ENCODE data around the gene STAC2.
"Not testable (repeated sequence)": the region's sequence is repeated elsewhere in the genome, so short reads cannot be mapped to it uniquely, and the experiment has no call there.

The STAC2 gene, protein sequence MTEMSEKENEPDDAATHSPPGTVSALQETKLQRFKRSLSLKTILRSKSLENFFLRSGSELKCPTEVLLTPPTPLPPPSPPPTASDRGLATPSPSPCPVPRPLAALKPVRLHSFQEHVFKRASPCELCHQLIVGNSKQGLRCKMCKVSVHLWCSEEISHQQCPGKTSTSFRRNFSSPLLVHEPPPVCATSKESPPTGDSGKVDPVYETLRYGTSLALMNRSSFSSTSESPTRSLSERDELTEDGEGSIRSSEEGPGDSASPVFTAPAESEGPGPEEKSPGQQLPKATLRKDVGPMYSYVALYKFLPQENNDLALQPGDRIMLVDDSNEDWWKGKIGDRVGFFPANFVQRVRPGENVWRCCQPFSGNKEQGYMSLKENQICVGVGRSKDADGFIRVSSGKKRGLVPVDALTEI

DNA sequence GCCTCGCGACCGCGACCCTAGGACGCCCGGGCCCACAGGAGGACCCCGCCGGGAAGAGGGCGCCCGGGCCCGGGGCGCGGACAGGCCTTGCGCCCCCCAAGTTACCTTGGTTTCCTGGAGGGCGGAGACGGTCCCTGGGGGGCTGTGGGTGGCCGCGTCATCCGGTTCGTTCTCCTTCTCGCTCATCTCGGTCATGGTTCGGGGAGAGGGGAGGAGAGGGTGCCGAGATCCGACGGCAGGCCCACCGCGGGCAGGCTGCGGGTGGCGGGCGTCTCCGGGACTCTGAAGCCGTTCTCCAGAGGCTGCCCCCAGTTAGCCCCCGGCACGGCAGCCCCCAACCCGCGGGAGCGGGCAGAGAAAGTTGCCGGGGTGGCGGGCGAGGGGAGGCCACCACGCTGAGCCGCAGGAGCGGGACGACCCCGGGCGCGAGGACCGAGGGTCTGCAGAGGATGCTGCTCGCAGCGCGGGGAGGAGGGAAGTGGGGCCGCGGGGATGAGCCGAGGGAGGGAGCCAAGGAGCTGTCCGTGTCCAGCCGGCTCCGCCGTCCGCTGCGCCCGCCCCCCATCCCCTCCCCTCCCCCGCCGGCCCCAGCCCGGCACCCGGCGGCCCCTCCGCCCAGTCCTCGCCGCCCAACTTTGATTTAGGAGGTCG, at the start of gene STAC2:
Gene STAC2, minus strand, starts transcription at position 638 of the 651 bp plus-strand sequence. Its CDS starts 443 bp downstream, at position 195.
- DNase-seq: no peak

DNA sequence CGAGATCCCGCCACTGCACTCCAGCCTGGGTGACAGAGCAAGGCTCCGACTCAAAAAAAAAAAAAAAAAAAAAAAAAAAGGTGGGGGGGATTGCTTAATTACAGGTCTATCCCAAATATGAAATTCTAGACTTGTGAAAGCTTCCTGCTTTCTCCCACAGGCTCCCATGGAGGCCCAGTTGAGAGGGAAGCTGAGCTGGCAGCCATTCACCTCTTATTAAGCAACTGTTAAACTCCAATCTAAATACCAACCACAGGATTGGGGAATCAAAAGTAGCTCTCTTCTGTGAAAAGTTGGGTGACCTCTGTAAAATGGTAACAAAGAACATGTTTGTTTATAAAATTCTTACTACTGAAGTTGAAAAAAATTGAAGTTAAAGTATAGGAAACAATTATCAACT, 45.8 kb upstream of the STAC2 start:
- no peak for DNase-seq

DNA sequence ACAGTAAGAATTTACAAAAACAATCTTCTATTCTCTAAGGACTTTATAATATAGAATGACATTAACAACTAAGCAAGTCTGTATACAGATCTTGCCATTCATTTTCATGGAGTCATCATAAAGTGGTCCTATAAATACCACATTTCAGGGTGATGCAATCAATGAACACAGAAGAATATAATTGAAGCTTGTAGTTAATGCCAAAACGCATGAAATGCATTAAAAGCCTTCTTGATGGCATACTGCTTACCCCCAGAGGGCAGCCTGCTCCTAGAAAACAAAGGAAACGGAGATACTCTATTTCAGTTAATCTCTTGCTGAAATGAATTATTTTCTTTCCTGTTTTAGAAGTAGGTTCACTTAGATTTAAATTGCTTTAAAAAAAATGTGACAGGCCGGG, 45.2 kb upstream of the STAC2 start:
- no peak for DNase-seq

DNA sequence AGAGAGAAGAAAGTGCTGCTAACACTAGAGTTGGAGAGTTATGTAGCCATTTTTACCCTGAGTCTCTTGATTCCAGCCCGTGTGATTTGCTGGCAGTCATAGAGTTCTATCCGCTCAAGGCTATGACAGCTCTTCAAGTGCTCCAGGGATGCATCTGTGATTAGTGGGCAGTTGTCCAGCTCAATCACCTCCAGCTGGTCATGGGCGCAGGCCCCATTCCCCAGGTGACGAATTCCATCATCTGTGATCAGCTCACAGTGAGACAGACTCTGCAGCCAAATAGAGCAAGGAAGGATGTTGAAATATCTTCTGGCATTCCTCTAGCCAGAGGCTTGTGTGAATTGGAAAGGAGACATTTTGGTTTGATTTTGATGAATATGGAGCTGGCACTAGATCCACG, 38.4 kb upstream of the STAC2 start:
- DNase-seq: no peak

DNA sequence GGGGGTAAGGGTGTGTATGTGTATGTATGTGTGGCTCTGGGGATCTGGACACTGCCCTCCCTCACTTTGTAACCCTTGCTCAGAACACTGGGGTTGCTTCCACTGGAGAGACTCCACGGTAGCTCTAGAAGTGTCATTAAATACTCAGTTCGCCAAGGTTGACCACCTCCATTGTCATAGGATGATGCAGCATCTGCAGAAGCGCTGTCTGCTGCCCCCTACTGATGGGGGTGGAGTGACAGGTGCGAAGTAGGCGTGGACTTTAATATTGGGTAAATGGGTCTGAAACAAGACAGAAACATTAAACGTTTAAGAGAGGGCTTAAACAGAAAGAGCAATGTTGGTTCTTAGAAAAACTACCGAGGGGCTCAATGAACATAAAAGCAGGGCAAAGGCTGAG, 35.5 kb upstream of the STAC2 start:
- DNase-seq: peak; percentile 72

DNA sequence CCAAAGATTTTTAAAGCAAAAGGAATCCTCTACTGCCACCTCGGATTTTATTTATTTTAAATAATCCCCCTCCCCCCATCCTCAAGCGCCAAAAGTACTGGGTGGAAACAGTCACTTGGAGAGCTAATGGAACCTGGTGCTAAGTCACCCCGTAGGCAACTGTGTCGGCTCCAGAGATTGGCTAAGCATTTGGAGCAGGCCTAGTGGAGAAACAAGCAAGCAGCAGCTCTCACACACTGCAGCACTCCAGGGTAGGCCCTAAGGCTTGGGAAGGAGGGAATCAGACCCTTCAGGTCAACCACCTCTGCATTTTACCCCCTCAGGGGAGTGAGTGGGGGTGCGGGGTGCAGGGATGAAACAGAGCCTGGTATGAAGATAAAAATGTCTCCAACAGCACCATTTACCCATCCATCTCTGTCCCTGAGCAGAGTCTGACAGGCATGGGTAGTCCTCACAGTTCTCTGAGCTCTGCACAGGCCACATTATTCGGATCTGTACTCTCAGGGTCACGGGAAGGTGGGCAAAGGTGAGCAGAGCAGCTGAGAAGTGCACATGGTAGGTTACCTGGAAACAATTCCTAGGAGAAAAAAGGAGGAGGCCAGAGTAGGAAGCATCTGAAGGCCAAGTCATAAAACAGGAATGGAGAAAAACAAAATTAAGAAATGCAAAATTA, 27.2 kb upstream of the STAC2 start:
- no peak for DNase-seq

DNA sequence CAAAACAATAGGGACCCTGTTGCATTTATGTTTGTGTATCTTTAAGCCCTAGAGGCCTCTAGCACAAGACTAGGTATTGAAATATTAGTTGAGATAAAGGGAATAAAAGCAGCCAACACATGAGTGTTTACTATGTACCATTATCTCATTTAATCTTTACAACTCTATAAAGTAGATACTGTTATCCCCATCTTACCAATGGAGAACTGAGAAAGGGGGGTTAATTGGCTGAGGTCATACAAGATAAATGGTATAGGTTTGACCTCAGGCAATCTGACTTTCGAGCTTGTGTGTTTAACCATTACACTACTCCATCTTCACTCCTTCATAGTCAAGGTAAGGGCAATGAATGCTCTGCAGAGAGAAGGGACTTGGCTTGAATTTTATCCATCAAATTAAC, 26.3 kb upstream of the STAC2 start:
- DNase-seq: no peak

DNA sequence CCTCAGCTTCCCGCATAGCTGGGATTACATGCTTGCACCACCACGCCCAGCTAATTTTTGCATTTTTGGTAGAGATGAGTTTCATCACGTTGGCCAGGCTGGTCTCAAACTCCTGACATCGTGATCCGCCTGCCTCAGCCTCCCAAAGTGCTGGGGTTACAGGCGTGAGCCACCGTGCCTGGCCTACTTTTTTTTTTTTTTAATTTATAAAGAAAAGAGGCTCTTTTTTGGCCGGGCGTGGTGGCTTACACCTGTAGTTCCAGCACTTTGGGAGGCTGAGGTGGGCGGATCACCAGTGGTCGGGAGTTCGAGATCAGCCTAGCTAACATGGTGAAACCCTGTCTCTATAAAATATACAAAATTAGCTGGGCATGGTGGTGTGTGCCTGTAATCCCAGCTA, 24.3 kb upstream of the STAC2 start:
- DNase-seq: not testable (repeated sequence)

DNA sequence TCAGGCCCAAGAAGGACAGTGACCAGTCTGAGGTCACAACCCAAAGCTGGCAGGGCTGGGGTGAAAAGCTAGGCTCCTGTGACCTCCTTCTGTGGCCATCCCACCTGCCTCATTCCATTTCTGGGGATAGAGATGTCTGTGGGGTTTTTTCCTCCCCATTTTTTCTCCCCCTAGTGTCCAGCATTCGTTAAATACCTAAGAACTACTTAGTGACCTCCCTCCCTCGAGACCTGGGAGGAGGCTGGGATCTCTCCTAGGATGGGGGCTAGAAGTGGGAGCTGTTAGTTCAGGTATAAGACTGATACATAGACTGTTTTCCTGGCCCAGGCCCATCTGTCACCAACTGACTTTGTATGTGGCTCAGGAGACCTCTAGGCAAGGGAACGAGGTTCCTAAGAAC, 20.5 kb upstream of the STAC2 start:
- DNase-seq: no peak

DNA sequence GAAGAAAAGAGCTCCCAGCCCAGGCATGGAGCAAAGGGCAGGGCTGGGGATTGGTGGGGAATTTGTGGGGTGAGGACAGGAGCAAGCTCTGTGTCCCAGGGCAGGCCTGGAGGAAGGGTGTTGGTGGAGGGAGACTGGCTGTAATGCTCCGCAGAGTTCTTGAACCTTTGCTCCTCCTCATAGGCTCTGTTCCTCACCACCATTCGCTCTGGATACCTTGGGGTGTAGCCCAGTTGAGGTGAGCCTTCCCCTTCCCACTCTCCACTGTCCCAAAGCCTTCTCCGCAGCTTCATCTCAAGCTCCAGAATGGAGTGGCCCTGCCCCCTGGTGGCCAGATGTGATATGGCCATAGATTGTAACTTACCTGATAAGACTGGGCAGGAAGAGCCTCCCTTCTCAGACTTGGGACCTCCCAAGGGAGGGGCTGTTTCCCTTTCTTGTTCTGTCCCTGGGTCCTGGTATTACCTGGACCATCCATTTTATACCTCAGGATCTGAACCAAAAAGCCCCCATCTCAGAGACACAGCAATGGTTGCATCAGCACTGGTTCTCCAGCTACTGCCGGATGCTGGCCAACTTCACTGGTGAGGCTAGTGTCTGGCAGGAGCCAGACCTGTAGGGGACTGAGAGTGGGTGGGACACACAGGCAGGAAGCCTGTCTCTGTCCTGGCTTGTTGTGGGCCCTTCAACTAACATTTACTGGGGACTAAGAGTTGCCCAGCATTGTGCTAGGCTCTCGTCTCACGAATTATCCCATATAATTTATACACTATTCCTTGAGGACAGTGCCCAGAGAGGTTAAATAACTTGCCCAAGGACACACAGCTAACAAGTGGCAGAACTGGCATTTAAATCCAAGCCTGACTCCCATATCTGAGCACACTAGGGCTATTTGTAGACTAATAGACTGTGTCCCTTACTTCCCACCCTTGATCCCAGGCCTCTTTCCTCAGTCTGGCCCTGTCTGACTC, 19.1 kb upstream of the STAC2 start:
- DNase-seq: peak; percentile 95

DNA sequence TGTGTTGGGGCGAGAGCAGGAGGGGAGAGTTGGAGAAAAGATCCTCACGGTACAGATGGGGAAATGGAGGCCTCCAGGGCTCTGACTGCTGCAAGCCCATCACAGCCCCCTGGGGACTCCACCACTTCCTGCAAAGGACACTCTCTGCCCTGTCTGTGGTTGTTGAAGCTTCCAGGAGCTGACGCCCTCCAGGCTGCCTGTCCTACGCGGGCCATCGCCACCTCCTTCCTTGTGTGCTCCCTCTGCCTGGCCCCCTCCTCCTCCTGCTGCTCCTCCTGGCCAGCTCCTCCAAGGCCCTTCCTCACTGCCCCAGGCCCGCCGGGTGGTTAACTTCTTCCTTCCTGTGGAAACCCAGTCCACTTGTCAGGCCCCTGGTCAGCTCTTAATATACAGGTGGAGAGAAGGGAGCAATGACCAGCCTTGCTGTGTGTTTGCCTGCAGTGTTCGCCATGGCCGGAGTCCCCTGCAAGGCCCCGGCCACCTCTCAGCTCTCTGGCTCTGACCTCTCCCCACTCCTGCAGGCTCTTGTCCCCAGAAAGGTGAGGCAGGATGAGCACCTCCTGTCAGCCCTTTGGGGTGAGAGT, 18.4 kb upstream of the STAC2 start:
- DNase-seq: peak; percentile 54

DNA sequence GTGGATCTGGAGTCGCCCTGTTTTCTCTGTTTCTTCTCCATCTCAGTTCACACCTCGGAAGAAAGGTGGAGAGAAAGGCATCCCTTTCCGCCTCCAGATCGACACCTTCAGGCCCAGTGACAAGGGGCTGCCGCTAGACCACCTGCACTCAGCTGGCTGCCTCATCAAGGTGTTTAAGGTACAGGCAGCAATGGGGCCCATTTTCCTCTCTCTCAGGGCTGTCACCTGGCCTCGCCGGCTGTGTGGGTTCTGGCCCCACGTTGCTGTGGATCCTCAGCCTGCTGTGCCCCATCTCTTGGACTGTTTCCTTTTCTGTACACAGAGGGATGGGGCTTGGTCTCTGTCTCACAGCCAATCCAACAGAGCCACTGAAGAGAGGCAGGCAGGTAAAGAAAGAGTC, 17.4 kb upstream of the STAC2 start:
- DNase-seq: peak; percentile 37

DNA sequence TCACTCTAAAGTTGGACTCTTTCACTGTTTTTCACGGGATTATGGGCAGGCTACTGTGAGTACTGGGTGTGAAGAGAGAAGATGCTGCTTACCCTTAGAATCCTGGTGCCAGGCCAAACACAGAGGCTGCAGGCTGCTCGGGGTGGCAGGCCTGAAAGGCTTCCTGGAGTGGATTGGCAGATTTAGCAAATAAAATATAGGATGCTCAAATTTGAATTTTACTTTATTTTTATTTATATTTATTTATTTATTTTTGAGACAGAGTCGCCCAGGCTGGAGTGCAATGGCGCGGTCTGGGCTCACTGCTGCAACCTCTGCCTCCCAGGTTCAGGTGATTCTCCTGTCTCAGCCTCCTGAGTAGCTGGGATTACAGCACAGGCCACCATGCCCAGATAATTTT, 14.9 kb upstream of the STAC2 start:
- DNase-seq: peak; percentile 17

DNA sequence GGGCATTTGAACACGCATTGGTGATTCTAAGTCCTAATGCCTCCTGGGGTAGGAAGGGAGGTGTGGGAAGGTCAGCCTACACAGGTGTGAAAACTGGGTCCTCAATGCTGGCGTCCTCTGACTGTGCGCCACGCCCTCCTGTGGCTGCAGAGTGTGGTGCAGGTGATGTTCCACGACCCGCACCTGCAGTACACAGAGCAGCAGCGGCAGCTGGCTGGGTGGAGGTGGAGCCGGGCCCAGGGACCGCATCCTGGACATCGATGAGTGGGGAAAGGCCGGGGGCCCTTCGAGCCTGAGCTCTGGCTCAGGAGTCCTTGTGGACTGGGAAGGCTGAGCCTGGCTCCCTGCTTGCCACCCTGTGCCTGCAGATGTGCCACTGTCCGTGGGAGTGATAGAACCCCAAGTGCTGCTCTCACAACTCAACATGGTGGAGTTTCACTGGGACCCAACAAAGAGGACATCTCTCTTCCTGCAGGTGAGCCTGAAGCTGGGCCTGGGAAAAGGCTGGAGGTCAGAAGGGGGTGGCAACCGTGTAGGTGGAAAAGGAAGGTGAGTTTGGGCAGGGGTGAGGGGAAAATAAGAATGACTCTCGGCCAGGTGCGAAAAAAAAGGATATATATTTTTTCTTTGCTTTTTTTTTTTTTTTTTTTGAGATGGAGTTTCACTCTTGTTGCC, 14.0 kb upstream of the STAC2 start:
- DNase-seq: peak; percentile 89

DNA sequence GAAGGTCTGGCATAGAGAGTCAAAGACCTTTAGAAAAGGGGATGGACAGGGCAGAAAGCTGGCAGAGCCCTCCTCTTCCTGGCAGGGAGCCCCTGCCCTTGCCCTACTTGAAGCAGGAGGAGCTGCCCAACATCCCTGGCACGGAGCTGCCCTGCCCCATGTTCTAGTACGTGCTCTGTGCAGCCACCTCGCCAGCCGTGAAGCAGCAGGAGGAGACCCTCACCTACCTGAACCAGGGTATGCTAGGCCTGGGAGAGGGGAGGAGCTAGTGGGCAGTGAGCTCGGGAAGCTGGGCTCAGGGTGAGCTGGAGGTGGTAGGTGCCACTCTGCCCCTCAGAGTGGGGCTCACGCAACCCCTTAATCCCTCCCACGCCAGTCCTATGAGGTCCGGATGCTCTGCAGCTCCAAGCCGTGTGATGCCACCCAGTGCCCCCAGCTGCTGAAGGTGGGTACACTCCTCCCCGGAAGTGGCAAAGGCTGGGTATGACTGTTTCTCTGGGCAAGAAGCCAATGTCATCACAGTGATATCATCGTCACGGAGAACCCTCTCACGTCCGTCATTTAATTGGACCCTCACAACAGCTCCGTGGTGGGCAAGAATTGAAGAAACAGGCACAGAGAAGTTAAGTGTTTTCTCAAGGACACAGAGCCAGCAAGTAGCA, 12.7 kb upstream of the STAC2 start:
- peak; percentile 92 for DNase-seq

DNA sequence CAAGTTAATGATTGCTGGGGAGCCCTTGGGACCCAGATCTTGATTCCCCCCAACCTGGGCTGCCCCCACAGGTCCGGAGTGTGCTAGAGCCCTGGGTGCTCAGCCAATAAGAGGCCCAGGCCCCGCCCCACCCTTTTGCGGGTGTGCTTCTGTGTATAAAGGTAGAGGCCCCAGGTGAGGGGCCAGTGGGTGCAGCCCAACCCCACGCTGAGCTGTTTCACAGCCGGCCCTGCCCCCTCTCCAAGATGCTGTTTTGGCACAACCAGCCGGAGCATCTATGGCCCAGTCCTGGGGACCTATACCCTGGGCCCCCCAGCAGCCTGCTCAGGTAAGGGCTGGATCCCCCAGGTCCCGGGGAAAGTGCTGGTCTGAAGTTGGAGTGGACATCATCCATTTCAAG, 11.8 kb upstream of the STAC2 start:
- no peak for DNase-seq

DNA sequence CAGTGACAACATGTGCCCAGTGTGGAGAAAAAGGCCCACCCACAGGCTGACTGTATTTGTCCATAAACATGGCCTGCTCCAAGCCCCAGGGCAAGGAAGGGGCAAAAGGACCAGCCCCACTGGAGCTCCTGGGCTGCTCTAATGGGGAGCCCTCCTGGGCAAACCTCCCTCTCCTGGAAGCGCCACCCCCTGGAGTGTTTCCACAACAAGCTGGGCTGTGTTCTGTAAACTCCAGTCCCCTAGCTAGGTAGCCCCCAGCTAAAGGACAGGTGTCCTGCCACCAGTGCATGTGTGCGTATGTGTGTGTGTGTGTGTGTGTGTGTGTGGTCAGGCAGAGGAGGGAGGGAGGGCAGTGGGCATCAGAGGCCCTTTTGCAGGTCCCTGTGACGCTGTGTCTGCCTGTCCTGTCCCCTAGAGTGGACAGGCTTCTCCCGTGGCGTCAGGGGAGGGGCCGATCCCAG, 11.3 kb upstream of the STAC2 start:
- DNase-seq: no peak

DNA sequence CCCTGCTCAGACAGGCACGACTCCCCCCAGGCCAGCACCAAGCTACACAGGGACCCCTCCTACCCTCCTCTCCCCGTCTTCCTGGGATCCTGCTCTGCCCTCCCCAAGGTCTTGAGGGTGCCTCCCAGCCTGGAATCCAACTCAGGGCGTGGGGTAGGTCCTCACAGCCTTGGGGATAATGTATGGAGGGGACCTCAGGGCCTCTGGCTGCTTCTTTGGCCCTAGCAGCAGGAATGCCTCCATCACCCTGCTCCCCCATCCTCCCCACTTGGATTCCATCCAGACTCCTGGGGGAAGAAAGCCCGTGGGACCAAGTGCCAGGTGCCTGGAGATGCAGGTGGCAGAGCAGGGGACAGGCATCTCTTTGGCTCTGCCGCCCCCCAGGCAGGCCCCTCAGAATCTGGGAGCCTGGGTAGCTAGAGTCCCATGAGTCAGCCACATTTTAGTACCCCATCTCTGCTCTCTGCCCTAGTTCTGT, 10.7 kb upstream of the STAC2 start:
- DNase-seq: no peak

DNA sequence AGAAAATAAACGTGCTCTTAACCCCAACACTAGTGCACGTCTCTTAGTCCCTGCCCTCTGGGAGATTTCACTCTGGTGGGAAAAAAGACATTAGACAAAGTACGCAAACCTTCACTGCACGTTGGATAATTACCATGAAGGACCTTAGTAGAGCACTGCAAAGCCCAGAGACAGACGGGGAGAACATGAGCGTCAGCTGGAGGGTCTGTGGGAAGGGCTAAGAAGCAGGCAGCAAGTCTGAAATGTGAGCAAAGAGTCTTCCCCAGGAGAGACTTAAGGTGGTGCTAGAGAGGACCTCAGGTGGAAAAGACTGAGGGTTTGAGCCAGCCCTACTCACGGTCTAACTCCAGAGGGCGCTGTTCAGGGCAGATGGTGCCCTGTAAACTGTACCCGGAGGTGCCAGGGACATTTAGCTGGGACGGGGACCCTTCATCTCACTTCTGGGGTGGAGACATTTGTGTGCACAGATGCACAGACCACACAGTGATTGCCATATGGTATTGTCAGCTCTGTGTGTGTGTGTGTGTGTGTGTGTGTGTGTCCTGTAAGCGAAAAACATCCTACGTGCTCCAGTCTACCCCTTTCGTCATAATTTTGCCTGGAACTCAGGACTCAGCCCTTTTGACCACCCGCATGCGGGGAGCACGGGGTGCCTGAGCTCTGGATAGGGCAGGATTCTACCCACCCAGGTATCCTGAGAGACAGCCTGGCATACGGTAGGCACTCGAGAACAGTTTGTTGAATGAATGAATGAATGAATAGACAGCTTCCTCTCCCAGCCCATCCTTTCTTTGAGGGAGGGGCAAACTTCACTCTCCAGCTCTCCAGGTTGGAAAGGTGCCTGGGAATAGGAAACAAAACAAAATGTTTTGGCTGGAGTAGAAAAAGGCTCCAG, 10.1 kb upstream of the STAC2 start:
- peak; percentile 70 for DNase-seq
